GM23338 (cell line): ENCODE results near the gene PEAK3.

Experiments
- CREB1 ChIP-seq: fragments of 250-450 bp; sonication (Bioruptor Pico); IDR thresholded peaks from 2 replicates; pipeline ENCODE4 v1.5.0; 2020; ENCODE audit warnings: low read depth, mild to moderate bottlenecking, moderate library complexity
- CTCF ChIP-seq, 2 experiments: fragments of 200-600 bp in 1 of 2; sonication (generic) in 1 of 2; conservative IDR thresholded peaks; 2 replicates each; pipeline versions ENCODE4 v1.5.1 to v1.6.1; 2016 to 2017; ENCODE audit warnings: antibody characterized with exemption in 2 of 2, low read depth in 2 of 2, mild to moderate bottlenecking in 2 of 2, moderate library complexity in 1 of 2
- EZH2 ChIP-seq: fragments of 200-600 bp; sonication (generic); IDR thresholded peaks from one replicate; pipeline ENCODE4 v1.8.0; 2017; ENCODE audit warnings: antibody characterized with exemption, mild to moderate bottlenecking, low read depth; ENCODE audit not compliant: unreplicated experiment
- EZH2phosphoT487 ChIP-seq: fragments of 200-600 bp; sonication (generic); IDR thresholded peaks from one replicate; pipeline ENCODE4 v1.8.1; 2018; ENCODE audit warnings: antibody characterized with exemption; ENCODE audit not compliant: unreplicated experiment
- NANOG ChIP-seq: IDR thresholded peaks from 2 replicates; pipeline ENCODE4 v1.6.1; 2016; ENCODE audit warnings: antibody characterized with exemption, borderline replicate concordance
- POLR2AphosphoS5 ChIP-seq: IDR thresholded peaks from 2 replicates; pipeline ENCODE4 v1.6.1; 2016; ENCODE audit warnings: antibody characterized with exemption, low read depth
- REST ChIP-seq: IDR thresholded peaks from one replicate; pipeline ENCODE4 v1.6.1; 2018; ENCODE audit warnings: antibody characterized with exemption; ENCODE audit not compliant: unreplicated experiment
- ZNF331 ChIP-seq: fragments of 250-450 bp; sonication (Bioruptor Pico); IDR thresholded peaks from 2 replicates; pipeline ENCODE4 v1.5.0; 2020; ENCODE audit warnings: low read depth, mild to moderate bottlenecking, moderate library complexity
- TF ChIP-seq, protein P1 (sequence below): IDR thresholded peaks from 2 replicates; pipeline ENCODE4 v1.6.1; 2016; ENCODE audit warnings: antibody characterized with exemption

DNA sequence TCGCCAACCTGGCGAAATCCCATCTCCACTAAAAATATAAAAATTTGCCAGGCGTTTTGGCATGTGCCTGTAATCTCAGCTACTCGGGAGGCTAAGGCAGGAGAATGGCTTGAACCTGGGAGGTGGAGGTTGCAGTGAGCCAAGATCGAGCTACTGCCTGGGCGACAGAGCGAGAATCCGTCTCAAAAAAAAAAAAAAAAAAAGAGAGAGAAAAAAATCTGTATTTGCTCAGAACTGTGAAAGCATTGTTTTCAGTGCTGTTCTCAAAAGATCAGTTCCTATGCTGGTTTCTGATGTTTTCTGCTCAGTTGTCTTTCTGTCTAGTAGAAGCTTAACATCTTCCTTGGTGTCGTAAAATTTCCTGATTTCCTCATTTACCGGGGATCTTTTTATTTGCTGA is 42.8 kb downstream of the PEAK3 start:
- TF ChIP-seq CTCF (conservative IDR thresholded peaks at IDR 0.05; ENCODE audit: low read depth in 2 of 2) (no peak), ZNF331 (CRISPR knock-in tag) (no peak), POLR2AphosphoS5 (no peak), NANOG (no peak), EZH2 (no peak), REST (no peak), CREB1 (no peak), EZH2phosphoT487 (no peak)
- TF ChIP-seq, protein P1, sequence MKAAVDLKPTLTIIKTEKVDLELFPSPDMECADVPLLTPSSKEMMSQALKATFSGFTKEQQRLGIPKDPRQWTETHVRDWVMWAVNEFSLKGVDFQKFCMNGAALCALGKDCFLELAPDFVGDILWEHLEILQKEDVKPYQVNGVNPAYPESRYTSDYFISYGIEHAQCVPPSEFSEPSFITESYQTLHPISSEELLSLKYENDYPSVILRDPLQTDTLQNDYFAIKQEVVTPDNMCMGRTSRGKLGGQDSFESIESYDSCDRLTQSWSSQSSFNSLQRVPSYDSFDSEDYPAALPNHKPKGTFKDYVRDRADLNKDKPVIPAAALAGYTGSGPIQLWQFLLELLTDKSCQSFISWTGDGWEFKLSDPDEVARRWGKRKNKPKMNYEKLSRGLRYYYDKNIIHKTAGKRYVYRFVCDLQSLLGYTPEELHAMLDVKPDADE: no peak
